ENCODE data around the gene CLIP3. TPM values are rescaled to one million over a fixed set of nuclear protein-coding genes. Genes with fewer than 3 reads are reported as not detected.
A peak's percentile ranks its signal among the peaks of the same experiment; 100 is the strongest.
"Not testable (repeated sequence)": the region's sequence is repeated elsewhere in the genome, so short reads cannot be mapped to it uniquely, and the experiment has no call there.

CLIP3 gene, protein sequence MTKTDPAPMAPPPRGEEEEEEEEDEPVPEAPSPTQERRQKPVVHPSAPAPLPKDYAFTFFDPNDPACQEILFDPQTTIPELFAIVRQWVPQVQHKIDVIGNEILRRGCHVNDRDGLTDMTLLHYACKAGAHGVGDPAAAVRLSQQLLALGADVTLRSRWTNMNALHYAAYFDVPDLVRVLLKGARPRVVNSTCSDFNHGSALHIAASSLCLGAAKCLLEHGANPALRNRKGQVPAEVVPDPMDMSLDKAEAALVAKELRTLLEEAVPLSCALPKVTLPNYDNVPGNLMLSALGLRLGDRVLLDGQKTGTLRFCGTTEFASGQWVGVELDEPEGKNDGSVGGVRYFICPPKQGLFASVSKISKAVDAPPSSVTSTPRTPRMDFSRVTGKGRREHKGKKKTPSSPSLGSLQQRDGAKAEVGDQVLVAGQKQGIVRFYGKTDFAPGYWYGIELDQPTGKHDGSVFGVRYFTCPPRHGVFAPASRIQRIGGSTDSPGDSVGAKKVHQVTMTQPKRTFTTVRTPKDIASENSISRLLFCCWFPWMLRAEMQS
- 1.9 and 3.8 TPM in 2 replicates for total RNA-seq (2014; rRNA removed; shearing (Covaris generic))

DNA sequence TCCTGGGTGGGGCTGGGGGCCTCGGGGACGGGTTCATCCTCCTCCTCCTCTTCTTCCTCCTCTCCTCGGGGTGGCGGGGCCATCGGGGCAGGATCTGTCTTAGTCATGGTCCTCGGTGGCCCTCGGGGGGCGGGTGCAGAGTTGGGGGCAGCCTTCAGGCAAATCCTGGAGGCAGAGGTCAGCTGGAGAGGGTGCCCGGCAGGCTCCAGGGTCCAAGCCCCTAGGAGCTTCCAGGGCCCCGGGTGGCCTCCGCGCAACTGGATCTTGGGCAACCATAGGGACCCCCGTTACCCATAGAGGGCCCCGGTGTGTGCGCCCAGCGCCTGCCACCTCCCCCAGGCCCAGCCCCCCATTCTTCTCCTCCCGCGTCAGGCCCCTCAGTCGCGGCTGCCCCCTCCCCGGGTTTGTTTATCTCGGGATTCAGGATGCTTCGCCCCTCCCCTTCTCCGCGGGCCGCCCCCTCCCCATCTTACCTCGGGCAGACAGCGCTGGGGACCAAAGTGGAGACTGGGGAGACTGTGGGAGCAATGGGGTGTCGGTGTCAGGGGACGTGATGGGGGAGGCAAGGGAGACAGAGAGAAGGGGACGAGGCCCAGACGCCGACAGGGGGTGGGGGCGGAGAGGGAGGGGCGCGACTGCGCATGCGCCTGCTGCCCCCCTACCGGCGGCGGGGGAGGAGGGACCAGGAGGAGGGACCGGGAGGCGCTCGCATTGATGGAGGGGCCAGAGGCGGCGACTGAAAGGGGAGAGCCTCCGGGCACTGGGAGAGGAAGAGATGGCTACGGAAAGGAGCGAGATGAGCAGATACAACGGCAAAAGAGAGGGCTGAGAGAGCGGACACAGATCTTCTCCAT is at the start of gene CLIP3:
TSS of gene CLIP3 (minus strand) at position 623 of the 854 bp plus-strand sequence. CDS start at position 107, 516 bp downstream.
- peak; percentile 57 for DNase-seq (ENCODE audit: low spot score)

DNA sequence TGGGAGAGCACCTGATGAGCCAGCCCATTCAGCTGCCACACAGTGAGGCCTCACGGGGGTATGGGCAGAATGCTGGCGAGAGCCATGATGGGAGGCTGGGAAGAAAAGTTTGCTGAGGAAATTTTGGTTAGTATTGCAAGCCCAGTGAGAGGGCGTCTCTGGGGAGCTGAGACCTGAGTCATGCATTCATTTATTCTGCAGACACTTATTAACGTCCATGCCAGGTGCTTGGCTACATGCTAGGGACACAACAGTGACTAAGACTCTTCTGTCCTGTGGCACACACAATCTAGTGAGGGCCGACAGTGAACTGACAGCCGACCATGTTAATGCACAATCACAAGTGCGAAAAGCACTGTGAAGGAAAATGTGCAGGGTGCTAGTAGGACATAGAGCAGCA is 49.2 kb upstream of the CLIP3 start:
- DNase-seq (ENCODE audit: low spot score) = no peak

DNA sequence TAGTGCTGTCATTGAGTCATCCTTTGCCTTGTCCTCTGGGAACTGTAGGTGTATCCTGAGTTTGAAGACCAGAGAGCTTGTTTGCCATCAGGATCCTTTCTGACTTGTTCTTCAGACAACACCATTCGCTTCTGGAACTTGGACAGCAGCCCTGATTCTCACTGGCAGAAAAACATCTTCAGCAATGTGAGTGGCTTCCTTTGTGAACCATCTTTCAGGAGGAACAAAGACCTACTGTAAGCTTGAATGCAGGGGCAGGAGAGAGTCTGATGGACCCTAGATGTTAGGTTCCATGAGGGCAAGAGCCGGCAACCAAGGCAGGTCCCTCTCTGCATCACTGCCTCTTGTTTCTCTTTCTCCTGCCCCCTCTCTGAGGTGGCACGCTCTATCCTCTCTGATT is 48.7 kb upstream of the CLIP3 start:
- no peak for DNase-seq (ENCODE audit: low spot score)

DNA sequence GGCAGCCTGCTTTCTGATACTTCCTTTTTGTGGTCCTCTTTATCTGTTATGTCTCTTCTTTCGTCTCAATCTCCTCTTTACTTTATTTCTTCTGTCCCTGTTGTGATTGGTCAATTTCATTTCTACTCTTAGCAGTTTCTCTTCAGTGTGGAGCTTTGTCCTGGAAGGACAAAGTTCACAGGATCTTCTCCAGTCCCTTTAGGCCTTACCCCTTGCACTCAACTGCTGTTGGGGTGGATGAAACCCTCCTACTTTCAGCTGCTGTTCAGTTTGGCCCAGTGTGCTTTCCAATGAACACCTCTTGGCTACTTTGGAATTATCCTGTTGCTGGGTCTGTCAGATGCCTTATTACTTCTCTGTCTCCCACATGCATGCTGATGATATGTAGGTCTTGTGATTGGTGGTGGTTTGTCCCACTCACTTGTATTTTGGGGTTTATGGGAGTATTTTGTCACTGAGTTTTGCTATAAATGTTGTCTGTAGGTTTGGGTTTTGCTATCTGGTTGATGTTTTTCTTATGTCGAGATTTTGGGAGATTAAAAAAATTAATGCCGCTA is 46.8 kb upstream of the CLIP3 start:
- no peak for DNase-seq (ENCODE audit: low spot score)

DNA sequence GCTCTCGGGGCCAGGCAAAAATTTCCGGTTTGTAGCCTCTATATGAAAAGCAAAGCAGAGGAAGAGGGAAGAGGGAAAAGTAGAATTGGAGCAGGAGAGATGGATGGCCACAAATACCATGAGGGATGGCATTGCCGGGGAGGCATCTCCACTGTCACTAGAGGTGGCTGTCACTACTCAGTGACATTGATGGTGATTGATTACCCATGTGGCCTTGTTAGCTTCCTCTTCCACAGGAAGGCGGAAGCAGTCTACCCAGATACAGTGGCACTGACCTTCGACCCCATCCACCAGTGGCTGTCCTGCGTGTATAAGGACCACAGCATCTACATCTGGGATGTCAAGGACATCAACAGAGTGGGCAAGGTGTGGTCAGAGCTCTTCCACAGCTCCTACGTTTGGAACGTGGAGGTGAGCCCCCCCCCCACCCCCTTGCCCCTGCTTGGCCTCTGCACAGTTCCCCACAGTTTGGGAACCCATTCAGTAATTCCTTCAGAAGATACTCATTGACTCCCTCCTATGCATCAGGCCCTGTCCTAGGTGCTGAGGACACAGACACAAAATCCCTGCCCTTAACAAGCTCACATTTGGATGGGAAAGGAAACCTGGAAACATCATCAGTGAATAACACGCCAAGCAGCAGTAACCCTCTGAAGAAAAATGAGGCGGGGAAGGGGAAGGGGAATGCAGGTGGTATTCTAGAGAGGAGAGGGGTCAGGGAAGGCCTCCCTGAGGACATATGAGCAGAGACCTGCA is 40.6 kb upstream of the CLIP3 start:
- no peak for DNase-seq (ENCODE audit: low spot score)

DNA sequence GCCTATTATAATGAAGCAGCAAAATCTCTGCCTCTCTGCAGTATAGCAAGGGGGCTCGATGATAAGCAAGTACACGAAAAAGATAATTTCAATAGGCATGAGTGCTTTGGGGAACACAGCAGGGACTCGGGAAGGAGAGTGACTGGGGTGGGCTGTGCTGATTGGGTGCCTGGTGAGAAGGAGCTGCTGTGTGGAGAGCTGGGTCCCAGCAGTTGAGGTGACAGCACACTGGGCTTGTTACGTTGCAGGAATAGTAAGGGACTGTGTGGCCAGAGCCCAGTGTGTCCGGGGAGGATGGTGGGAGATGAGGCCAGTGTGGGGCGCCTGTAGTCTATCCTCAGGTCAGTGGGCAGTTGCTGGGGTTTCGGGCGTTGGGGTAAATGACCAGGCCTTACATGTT is 39.4 kb upstream of the CLIP3 start:
- DNase-seq (ENCODE audit: low spot score) = no peak

DNA sequence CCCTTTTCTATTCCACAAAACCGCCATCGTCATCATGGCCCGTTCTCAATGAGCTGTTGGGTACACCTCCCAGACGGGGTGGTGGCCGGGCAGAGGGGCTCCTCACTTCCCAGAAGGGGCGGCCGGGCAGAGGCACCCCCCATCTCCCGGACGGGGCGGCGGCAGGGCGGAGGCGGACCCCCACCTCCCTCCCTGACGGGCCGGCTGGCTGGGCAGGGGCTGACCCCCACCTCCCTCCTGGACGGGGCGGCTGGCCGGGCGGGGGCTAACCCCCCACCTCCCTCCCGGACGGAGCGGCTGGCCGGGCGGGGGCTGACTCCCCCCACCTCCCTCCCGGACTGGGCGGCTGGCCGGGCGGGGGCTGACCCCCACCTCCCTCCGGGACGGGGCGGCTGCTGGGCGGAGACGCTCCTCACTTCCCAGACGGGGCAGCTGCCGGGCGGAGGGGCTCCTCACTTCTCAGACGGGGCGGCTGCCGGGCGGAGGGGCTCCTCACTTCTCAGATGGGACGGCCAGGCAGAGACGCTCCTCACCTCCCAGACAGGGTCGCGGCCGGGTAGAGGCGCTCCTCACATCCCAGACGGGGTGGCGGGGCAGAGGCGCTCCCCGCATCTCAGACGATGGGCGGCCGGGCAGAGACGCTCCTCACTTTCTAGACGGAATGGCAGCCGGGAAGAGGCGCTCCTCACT is 36.3 kb upstream of the CLIP3 start:
- DNase-seq (ENCODE audit: low spot score) = not testable (repeated sequence)

DNA sequence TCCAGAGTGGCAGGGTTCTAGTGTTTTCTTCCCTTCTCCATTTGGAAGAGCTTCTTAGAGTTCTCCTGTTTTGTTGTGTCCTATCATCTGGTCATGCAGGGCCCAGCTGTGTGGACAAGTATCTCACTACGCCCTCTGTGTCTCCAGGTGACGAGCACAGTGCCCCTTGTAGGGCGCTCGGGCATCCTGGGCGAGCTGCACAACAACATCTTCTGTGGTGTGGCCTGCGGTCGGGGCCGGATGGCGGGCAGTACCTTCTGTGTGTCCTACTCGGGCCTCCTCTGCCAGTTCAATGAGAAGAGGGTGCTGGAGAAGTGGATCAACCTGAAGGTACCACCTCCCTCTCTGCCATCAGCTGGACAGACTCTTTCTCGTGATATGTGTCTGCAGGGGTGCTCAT is 35.0 kb upstream of the CLIP3 start:
- no peak for DNase-seq (ENCODE audit: low spot score)

DNA sequence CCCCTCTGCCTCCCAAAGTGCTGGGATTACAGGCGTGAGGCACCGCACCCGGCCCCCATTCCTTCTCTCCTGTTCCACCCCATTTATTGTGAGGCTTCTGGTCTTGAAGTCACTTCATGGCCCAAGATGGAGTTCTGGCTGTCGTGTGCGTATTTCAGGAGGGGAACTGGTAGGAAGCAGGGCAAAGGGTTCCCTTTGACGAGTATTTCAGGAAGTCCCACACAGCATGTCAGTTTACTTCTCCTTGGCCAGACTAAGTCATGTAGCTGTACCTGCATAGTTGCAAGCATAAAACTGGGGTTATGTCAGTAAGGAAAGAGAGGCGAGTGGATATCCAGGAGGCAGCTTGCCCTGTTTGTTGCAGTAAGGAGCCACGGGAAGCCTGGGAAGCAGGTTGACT is 32.2 kb upstream of the CLIP3 start:
- no peak for DNase-seq (ENCODE audit: low spot score)

DNA sequence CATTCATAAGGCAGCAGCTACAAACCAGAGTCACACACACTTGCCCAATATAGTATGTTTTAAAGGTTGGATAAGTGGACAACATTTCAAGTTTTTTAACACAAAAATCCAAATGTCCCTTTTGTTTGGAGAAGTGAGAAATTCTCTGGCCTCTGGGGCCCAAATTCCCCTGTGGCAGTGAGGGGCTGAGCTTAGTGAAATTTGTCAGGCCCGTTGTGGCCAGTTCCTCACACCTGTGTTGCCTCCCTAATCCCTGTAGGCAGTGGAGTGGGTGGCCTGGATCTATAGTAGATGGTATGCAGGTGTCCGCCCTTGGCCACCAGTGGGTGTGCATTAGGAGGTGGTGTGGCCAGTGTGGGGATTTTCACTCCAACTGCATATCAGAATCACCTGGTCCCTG is 28.7 kb upstream of the CLIP3 start:
- no peak for DNase-seq (ENCODE audit: low spot score)

DNA sequence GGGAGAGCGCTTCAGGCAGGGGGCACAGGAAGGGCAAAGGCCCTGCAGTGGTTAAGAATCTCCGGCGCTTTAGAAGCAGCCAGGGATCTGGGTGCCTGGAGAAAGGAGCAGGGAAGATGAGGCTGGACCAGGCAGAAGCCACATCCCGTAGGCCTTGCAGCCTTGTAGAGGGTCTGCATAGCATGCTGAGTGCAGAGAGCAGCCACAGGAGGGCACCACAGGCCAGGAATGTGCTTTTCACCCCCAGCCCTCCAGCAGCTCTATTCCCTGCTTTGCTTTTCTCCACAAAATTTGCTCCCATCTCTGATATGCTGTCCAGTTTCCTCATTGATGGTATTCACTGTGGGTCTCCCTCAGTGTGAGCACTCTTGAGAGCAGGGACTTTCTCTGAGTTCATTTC is 27.8 kb upstream of the CLIP3 start:
- no peak for DNase-seq (ENCODE audit: low spot score)

DNA sequence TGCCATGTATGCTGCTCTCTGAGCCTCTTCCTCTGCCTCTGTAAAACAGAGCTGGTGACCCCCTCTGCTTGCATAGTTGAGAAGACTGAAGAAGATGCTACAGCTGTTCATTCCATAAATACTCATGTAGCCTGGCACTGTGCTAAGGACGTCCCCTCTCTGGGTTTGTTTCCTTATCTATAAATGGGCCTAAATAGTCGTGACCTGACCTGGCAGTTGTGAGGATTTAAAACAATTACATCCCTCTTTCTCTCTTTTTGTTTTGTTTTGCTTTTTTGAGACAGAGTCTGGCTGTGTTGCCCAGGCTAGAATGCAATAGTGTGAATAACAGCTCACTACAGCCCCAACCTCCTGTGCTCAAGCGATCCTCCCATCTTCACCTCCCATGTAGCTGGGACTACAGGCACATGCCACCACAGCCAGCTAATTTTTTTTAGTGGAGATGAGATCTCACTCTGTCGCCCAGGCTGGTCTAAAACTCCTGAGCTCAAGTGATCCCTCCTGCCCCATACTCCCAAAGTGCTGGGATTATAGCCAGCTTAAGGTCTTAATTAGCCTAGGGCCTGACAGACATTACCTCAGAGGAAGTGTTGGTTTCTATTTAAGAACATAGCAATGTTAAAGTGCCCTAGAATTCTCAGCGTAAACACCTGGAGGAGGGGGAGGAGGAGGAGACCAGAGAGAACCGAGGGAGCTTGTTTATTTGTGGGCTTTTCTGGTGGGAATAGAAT is 26.7 kb upstream of the CLIP3 start:
- no peak for DNase-seq (ENCODE audit: low spot score)

DNA sequence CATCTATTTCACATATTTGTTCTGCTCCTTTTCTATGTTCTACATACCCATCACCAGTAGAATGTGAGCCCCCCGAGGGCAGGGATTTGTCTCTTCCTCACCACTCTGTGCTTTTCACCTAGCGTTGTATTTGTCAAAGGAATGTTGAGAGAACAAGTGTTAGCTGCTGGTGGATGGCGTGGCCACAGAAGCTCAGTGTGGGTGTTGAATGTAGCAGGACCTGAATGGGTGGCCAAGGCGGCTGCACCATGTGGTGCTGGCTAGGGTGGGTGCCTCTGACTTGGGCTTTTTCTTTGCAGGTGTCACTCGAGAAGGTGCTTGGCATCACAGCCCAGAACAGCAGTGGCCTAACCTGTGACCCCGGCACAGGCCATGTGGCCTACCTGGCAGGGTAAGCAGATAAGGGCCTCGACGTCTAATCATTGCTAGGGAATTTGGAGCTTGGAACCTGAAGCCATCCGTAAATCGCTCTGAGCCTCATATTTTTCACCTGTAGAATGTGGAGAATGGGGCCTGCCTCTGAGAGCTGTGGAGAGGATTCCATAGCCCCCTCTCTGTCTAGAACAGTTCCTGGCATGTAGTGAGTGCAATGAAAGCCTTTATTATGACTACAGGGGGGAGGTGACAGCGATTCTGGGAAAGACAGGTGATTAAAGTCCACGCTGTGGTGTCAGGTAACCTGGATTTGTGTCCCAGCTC is 26.0 kb upstream of the CLIP3 start:
- no peak for DNase-seq (ENCODE audit: low spot score)

DNA sequence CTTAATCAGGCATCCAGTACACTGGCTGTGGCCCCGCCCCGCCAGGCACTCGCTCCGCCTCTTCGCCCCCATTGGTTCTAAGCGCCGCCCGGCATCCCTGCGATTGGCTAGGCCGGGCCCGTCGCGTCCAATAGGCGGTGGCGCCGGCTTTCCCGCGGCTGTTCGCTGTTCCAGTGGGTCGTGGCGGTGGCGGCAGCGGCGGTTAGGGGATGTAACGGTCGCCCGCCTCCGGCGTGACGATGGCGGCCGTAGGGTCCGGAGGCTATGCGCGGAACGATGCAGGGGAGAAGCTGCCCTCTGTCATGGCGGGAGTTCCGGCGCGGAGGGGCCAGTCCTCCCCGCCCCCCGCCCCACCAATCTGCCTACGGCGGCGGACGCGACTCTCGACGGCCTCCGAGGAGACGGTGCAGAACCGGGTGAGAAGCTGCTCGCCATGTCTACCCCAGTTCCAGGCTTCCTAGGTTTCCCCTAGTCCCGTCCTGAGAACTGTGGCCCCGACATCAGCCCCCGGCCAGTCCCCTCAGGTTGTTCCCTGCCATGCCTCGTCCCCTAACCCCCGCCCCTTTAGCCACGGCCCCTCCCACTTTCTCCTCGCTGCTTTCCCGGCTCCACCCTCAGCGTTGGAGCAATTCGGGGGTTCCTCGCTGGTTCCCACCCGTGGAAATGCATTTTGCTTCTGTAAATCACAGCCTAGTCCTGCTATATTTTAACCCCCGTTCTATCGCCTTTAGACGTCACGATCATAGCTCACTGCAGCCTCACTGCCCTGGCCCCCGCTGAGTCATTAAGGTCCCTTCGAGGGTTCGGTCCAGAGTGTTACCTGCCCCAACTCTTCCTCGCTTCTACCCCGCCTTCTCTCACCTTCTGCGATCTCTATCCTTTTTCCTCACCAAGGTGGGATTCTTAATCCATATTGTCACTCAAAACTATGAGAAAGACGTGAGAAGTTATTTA is 22.3 kb upstream of the CLIP3 start, which contains the start of gene WDR62:
TSS of gene WDR62 (plus strand) at position 165 of the 954 bp plus-strand sequence. CDS start at position 240, 75 bp downstream.
- peak; percentile 95 for DNase-seq (ENCODE audit: low spot score)

DNA sequence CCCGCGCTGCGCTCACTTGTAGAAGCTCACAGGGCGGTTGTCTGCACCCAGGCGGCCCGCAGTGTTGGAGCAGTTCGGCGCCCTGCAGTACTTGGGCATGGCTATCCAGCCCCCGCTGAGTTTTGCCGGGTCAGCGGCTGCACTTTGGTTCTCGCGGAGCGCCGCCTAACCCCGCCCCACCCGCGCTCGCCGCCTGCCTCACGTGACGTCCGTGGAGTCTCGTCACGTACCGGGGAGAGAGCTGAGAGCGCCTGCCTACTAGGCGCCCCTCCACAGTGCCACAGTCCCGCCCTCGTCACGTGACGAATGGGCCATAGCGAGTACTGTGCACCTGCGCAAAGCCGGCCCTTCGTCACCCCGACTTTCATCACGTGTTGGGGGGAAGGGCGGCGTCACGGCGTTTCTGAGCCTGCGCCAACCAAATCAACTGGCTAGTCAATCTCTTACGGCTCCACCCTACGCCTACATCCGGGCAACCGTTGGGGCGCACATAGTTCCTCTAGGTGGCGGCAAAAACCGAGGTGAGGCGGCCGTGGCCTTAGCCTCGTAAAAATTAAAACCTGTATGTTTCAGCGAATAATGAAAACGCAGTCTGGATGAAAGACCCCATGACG is 21.6 kb upstream of the CLIP3 start, which contains the start of gene THAP8:
TSS of gene THAP8 (minus strand) at position 167 of the 614 bp plus-strand sequence. CDS start at position 99, 68 bp downstream.
- DNase-seq (ENCODE audit: low spot score) = peak; percentile 100

DNA sequence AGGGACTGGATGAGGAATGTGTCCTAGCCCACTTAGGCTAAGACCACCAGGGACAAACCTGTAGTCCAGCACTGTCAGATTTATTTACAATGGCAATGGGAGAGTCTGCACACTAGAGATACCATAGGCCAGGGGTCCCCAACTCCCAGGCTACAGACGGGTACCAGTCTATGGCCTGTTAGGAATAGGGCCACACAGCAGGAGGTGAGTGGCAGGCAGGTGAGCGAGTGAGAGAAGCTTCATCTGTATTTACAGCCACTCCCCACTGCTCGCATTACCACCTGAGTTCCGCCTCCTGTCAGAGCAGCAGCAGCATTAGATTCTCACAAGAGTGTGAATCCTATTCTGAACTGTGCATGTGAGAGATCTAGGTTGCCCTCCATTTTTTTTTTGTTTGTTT is 19.0 kb upstream of the CLIP3 start:
- no peak for DNase-seq (ENCODE audit: low spot score)

DNA sequence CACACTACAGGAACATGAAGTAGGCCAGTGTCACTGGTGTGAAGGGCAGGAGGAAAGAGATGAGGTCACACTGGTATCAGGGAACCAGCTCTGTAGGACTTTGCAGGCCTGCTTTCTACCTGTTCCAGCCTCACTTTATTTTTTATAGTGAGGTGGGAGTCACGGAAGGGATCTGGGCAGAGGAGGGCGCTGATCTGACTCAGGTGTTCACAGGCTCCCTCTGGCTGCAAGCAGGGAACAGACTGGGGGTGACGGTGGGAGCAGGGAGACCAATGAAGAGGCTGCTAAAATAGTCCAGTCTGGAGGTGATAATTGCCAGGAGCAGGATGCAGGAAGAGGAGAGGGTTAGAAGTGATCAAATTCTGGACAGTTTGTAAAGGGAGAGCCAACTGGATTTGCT is 18.6 kb upstream of the CLIP3 start:
- no peak for DNase-seq (ENCODE audit: low spot score)
